Activated naive CD4-positive, alpha-beta T cell treated with anti-CD3 and anti-CD28 coated beads, Interleukin-2, amount 50 U/mL, for 16 hours (primary cell): Measurements from ENCODE around the gene MPDZ.

ENCODE experiments used
- DNase-seq: peaks from one replicate; pipeline ENCODE4 v3.0.0-alpha.2; 2020

MPDZ gene

GRCh38 chr9:13131416-13131815, 148.1 kb downstream of the MPDZ start:
- DNase-seq = no peak

GRCh38 chr9:13128266-13128860, 151.1 kb downstream of the MPDZ start:
- DNase-seq = no peak

GRCh38 chr9:13127131-13127530, 152.4 kb downstream of the MPDZ start:
- DNase-seq = no peak

GRCh38 chr9:13125261-13125660, 154.2 kb downstream of the MPDZ start:
- DNase-seq = no peak

- DNase-seq = no peak
Measured at GRCh38 chr9:13122756-13123369, 156.6 kb downstream of the MPDZ start.

GRCh38 chr9:13118313-13118712, 161.2 kb downstream of the MPDZ start:
- DNase-seq = no peak

GRCh38 chr9:13116292-13116691, 163.2 kb downstream of the MPDZ start:
- DNase-seq = no peak

GRCh38 chr9:13113751-13114150, 165.7 kb downstream of the MPDZ start:
- no peak for DNase-seq

GRCh38 chr9:13113216-13113615, 166.3 kb downstream of the MPDZ start:
- DNase-seq = no peak

GRCh38 chr9:13111778-13112177, 167.7 kb downstream of the MPDZ start:
- DNase-seq = no peak

GRCh38 chr9:13110766-13111417, 168.6 kb downstream of the MPDZ start:
- no peak for DNase-seq

- no peak for DNase-seq
Measured at GRCh38 chr9:13109781-13110180, 169.7 kb downstream of the MPDZ start.

- no peak for DNase-seq
Measured at GRCh38 chr9:13107008-13107407, 172.5 kb downstream of the MPDZ start.

- no peak for DNase-seq
Measured at GRCh38 chr9:13100914-13101572, 178.4 kb downstream of the MPDZ start.

- DNase-seq = no peak
Measured at GRCh38 chr9:13095056-13095455, 184.4 kb downstream of the MPDZ start.

- DNase-seq = no peak
Measured at GRCh38 chr9:13090628-13091027, 188.9 kb downstream of the MPDZ start.

- DNase-seq = no peak
Measured at GRCh38 chr9:13089666-13090065, 189.8 kb downstream of the MPDZ start.

- DNase-seq = no peak
Measured at GRCh38 chr9:13088720-13089427, 190.6 kb downstream of the MPDZ start.

GRCh38 chr9:13083963-13084528, 195.4 kb downstream of the MPDZ start:
- DNase-seq = no peak

GRCh38 chr9:13083366-13083765, 196.1 kb downstream of the MPDZ start:
- DNase-seq = no peak

- no peak for DNase-seq
Measured at GRCh38 chr9:13082796-13083195, 196.7 kb downstream of the MPDZ start.

GRCh38 chr9:13078164-13078563, 201.3 kb downstream of the MPDZ start:
- no peak for DNase-seq

- DNase-seq = no peak
Measured at GRCh38 chr9:13076616-13077015, 202.9 kb downstream of the MPDZ start.
